ENCODE results near the gene CEMIP2. TPM values are rescaled to one million over a fixed set of nuclear protein-coding genes. Genes with fewer than 3 reads are reported as not detected.

CEMIP2 gene
- total and polyA plus RNA-seq, 10 of the 15 experiments (the other 5 are each of a cell fraction or from before 2014, with no cell fraction given): 0.50 to 19.2 (median 1.2) TPM

DNA sequence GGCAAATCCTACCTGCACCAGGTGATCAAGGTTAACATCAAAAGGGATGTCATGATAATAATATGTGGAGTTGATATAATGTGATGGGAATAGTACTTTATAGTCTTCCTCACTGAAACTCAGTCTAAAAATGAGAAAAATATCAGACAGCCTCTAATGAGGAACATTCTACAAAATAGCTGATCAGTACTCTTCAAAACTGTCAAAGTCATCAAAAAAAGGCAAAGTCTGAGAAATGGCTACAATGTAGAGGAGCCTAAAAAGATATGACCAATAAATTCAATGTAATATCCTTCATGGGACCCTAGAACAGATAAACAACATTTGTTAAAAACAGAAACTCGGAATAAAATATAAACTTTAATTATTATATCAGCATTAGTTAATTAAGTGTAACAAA lies 95.7 kb downstream of the CEMIP2 start:
- H3K4me2 ChIP-seq (ENCODE audit: control insufficient read depth, insufficient read depth): no peak overlapping the region
- ChIA-PET POLR2A (no interaction called here), SMC1A (ENCODE audit: uncharacterized antibody, unreplicated experiment) (no interaction called here), RAD21 (ENCODE audit: unreplicated experiment) (no interaction called here), CTCF (no interaction called here)
- no peaks in the 10 kb centered on the region for H3K27me3 ChIP-seq (replicated peaks in 1 of 2; ENCODE audit: control insufficient read depth in 2 of 2, insufficient read depth in 2 of 2, low read length in 1 of 2)
- no peaks in the 10 kb centered on the region for H3K4me1 ChIP-seq (ENCODE audit: control insufficient read depth, insufficient read depth, low read length)
- in situ Hi-C loops (cut with MboI) (loop anchor here (10.0 kb wide), 1 partner anchor 68 kb away; no protein-coding TSS in a partner anchor), intact Hi-C loops (cut with micrococcal nuclease; ENCODE audit: unreplicated experiment) (no loop called here)
- no peak overlapping the region for H3K27ac ChIP-seq (ENCODE audit: control insufficient read depth, insufficient read depth)
- FAIRE-seq (no peak), ATAC-seq (no peak), DNase-seq (ENCODE audit: low read depth, low spot score) (no peak)
- no peaks in the 10 kb centered on the region for H3K36me3 ChIP-seq (ENCODE audit: control insufficient read depth in 2 of 2, insufficient read depth in 2 of 2, low read length in 1 of 2)
- H3K9ac ChIP-seq (ENCODE audit: control insufficient read depth, insufficient read depth, low read length): no peak overlapping the region
- H4K20me1 ChIP-seq (ENCODE audit: control insufficient read depth, insufficient read depth): no peaks in the 10 kb centered on the region
- no peaks in the 10 kb centered on the region for H3K9me3 ChIP-seq (replicated peaks; ENCODE audit: control insufficient read depth, insufficient read depth, low read length)
- H3K79me2 ChIP-seq (ENCODE audit: control insufficient read depth, insufficient read depth, low read length): no peaks in the 10 kb centered on the region
- no peak overlapping the region for H3K4me3 ChIP-seq
- 4% methylated on average over 1 of the region's 1 CpG for WGBS (ENCODE audit: insufficient coverage, insufficient replicate concordance, low lambda C conversion rate, missing lambda C conversion rate)
- no peak overlapping the region for H2AFZ ChIP-seq (ENCODE audit: control insufficient read depth, low read depth, low read length)
- BruUV-seq (replicated peaks): no TSS peak
- TF ChIP-seq, protein P1, sequence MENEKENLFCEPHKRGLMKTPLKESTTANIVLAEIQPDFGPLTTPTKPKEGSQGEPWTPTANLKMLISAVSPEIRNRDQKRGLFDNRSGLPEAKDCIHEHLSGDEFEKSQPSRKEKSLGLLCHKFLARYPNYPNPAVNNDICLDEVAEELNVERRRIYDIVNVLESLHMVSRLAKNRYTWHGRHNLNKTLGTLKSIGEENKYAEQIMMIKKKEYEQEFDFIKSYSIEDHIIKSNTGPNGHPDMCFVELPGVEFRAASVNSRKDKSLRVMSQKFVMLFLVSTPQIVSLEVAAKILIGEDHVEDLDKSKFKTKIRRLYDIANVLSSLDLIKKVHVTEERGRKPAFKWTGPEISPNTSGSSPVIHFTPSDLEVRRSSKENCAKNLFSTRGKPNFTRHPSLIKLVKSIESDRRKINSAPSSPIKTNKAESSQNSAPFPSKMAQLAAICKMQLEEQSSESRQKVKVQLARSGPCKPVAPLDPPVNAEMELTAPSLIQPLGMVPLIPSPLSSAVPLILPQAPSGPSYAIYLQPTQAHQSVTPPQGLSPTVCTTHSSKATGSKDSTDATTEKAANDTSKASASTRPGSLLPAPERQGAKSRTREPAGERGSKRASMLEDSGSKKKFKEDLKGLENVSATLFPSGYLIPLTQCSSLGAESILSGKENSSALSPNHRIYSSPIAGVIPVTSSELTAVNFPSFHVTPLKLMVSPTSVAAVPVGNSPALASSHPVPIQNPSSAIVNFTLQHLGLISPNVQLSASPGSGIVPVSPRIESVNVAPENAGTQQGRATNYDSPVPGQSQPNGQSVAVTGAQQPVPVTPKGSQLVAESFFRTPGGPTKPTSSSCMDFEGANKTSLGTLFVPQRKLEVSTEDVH (IDR thresholded peaks at IDR 0.05; ENCODE audit: low read depth, partially characterized antibody): no peak

DNA sequence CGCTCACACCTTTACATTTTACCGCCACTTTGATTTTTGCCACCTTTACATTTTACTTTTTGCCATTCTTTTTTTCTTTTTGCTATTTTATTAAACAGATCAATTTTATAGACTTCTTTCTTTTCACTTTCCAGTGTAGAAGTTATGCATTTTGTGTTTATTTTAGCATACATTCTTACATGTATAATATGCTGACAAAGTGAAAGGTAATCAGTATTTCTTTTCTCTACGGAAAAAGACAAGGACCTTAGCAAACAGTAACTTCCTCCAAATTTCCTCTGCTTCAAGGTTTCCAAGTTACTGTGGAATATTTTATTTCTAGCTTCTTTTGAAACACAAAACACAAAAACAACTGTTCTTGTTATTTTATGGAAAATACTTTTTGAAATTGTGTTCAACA lies 97.0 kb downstream of the CEMIP2 start:
- TF ChIP-seq ASH2L (IDR thresholded peaks at IDR 0.05; ENCODE audit: borderline replicate concordance, low read depth): no peak
- H3K79me2 ChIP-seq (ENCODE audit: control insufficient read depth, insufficient read depth, low read length): no peaks in the 10 kb centered on the region
- ATAC-seq (no peak), FAIRE-seq (no peak), DNase-seq (ENCODE audit: low read depth, low spot score) (no peak)
- WGBS (ENCODE audit: insufficient coverage, insufficient replicate concordance, low lambda C conversion rate, missing lambda C conversion rate): 71% methylated on average over 3 of the region's 3 CpGs
- ChIA-PET CTCF (no interaction called here), SMC1A (ENCODE audit: uncharacterized antibody, unreplicated experiment) (interaction anchor here (0.9 to 1.1 kb wide), 2 partner anchors 9 to 10 kb away, joined by 3 read pairs; no protein-coding TSS in a partner anchor), POLR2A (no interaction called here), RAD21 (ENCODE audit: unreplicated experiment) (no interaction called here)
- no peaks in the 10 kb centered on the region for H3K4me1 ChIP-seq (ENCODE audit: control insufficient read depth, insufficient read depth, low read length)
- H2AFZ ChIP-seq (ENCODE audit: control insufficient read depth, low read depth, low read length): no peak overlapping the region
- H3K27me3 ChIP-seq (replicated peaks in 1 of 2; ENCODE audit: control insufficient read depth in 2 of 2, insufficient read depth in 2 of 2, low read length in 1 of 2): no peaks in the 10 kb centered on the region
- intact Hi-C loops (cut with micrococcal nuclease; ENCODE audit: unreplicated experiment): no loop called here
- BruUV-seq (replicated peaks): no TSS peak
- H3K4me3 ChIP-seq: no peak overlapping the region
- no peak overlapping the region for H3K27ac ChIP-seq (ENCODE audit: control insufficient read depth, insufficient read depth)
- H3K9ac ChIP-seq (ENCODE audit: control insufficient read depth, insufficient read depth, low read length): no peak overlapping the region
- no peaks in the 10 kb centered on the region for H4K20me1 ChIP-seq (ENCODE audit: control insufficient read depth, insufficient read depth)
- no peaks in the 10 kb centered on the region for H3K9me3 ChIP-seq (replicated peaks; ENCODE audit: control insufficient read depth, insufficient read depth, low read length)
- H3K36me3 ChIP-seq (ENCODE audit: control insufficient read depth in 2 of 2, insufficient read depth in 2 of 2, low read length in 1 of 2): no peaks in the 10 kb centered on the region
- in situ Hi-C loops (cut with MboI): loop anchor here (10.0 kb wide), 1 partner anchor 66 kb away; no protein-coding TSS in a partner anchor
- no peak overlapping the region for H3K4me2 ChIP-seq (ENCODE audit: control insufficient read depth, insufficient read depth)

Measured in GM12878 (cell line).